Epithelial cell of umbilical artery (primary cell): ENCODE results near the gene SOCS2. TPM values are rescaled to one million over a fixed set of nuclear protein-coding genes. Genes with fewer than 3 reads are reported as not detected.

Experiments used
- total RNA-seq: library from RNA; depleted of rRNA; stranded (reverse); fragments of >200 nt; gene quantifications from 2 replicates; pipeline ENCODE4 v1.2.3, GENCODE V29; 2014

The SOCS2 gene, protein sequence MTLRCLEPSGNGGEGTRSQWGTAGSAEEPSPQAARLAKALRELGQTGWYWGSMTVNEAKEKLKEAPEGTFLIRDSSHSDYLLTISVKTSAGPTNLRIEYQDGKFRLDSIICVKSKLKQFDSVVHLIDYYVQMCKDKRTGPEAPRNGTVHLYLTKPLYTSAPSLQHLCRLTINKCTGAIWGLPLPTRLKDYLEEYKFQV
- 4.5 and 4.7 TPM in 2 replicates for total RNA-seq

DNA sequence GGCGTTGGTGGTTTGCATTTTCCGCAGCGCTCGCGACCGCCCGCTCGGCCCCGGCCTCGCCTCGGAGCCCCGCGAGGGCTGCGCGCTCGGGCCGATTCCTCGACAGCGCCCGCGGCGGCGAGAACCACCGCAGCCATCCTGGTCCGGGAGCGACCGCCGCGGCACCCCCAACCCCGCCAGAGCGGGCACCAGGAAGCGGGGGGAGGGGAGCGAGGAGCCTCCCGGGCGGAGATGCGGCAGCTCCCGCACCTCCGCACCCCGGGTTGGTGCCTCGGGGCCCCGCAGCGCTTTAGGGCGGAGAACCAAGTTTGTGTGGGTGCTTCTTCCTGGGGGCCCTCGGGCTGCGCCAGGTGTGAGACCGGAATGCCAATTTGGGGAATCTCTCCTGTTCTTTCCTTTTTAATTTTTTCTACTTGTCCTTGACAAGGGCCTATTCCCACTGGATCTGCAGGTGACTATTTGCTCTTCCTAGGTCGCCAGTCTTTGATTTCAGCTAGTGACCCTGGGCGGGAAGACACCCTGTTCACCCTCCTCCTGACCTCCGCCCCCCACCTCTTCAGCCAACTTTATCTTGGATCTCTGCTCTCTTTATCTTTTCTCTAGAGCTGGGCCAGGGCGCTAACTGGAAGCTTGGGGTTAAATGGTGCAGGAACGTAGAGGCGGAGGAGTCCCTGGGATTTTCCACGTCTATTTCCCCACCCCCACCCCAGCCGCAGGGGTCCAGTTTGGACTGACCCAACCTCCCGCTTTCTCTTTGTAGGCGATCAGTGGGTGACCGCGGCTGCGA, at the start of gene SOCS2:
Gene SOCS2 (plus strand): TSS at position 751 of the 787 bp plus-strand sequence. CDS start 223 bp downstream, outside the sequence.

Other genes with a start within 250 kb of the SOCS2 start
- 121 and 188 TPM in 2 replicates for gene NUDT4, start 194.8 kb upstream of the SOCS2 start, total RNA-seq
- gene UBE2N, start 130.7 kb upstream of the SOCS2 start, total RNA-seq, result 37.2 and 86.4 TPM in 2 replicates
- gene MRPL42, start 105.2 kb upstream of the SOCS2 start, total RNA-seq, result 79.5 and 79.9 TPM in 2 replicates
- 8.5 and 12.3 TPM in 2 replicates for gene CRADD, start 104.7 kb downstream of the SOCS2 start, total RNA-seq